Mammary epithelial cell (primary cell): ENCODE data around the gene EIF3F.
A peak's percentile ranks its signal among the peaks of the same experiment; 100 is the strongest.

Experiments
- CTCF ChIP-seq, 2 donors: IDR thresholded peaks in 1 of 2; conservative IDR thresholded peaks in 1 of 2; 2 replicates each; pipeline ENCODE4 v1.5.1; 2011 to 2012; ENCODE audit warnings: inconsistent platforms in 2 of 2, low read length in 2 of 2, mild to moderate bottlenecking in 2 of 2, control low read depth in 1 of 2, low read depth in 1 of 2; ENCODE audit not compliant: insufficient read depth in 1 of 2; ENCODE audit errors: extremely low read depth in 1 of 2
- EZH2 ChIP-seq: IDR thresholded peaks from 2 replicates; pipeline ENCODE4 v1.6.1; 2012; ENCODE audit warnings: low read length, inconsistent platforms, borderline replicate concordance

GRCh38 chr11:7986768-7987559 lies at the start of gene EIF3F:
- TF ChIP-seq CTCF (conservative IDR thresholded peaks at IDR 0.05 in 1 of 2, IDR thresholded peaks at IDR 0.05 in 1 of 2; ENCODE audit: extremely low read depth in 1 of 2, insufficient read depth in 1 of 2, low read depth in 1 of 2, low read length in 2 of 2) (peak; percentile 84 to 86), EZH2 (no peak)
